ENCODE measurements around the gene PDE6A. TPM values are rescaled to one million over a fixed set of nuclear protein-coding genes. Genes with fewer than 3 reads are reported as not detected.

Gene PDE6A
- total and polyA plus RNA-seq, 2 of the 13 experiments (the other 11 are each of a cell fraction or from before 2014, with no cell fraction given): 0.01 TPM; not detected in 1

- TF ChIP-seq TFAP4 (IDR thresholded peaks at IDR 0.05; ENCODE audit: borderline replicate concordance, low read depth): no peak
- TF ChIP-seq KLF15 (CRISPR knock-in tag; IDR thresholded peaks at IDR 0.05; ENCODE audit: borderline replicate concordance): no peak
- no peak for TF ChIP-seq ZNF720 (CRISPR knock-in tag; IDR thresholded peaks at IDR 0.05)
- TF ChIP-seq ZFP62 (CRISPR knock-in tag; IDR thresholded peaks at IDR 0.05): no peak
These were observed 78.8 kb downstream of the PDE6A start (continued) for GRCh38 chr5:149865746-149866145.

GRCh38 chr5:149863830-149864229 is 80.8 kb downstream of the PDE6A start:
- intact Hi-C loops (cut with micrococcal nuclease; ENCODE audit: unreplicated experiment): no loop called here
- 34% methylated on average over 3 of the region's 3 CpGs for WGBS (ENCODE audit: low lambda C conversion rate)
- no peak for TF ChIP-seq SNAPC2 (CRISPR knock-in tag; IDR thresholded peaks at IDR 0.05)
- TF ChIP-seq ZNF335 (CRISPR knock-in tag; IDR thresholded peaks at IDR 0.05): no peak
- no peak for TF ChIP-seq HIC2 (CRISPR knock-in tag; IDR thresholded peaks at IDR 0.05; ENCODE audit: low read depth)
- TF ChIP-seq BRF2 (CRISPR knock-in tag; IDR thresholded peaks at IDR 0.05): no peak
- TF ChIP-seq ZBTB4 (CRISPR knock-in tag; IDR thresholded peaks at IDR 0.05; ENCODE audit: borderline replicate concordance): no peak
- no peak for TF ChIP-seq KAT2B (IDR thresholded peaks at IDR 0.05; ENCODE audit: borderline replicate concordance, low read depth, low read length)
- TF ChIP-seq PBX2 (CRISPR knock-in tag; IDR thresholded peaks at IDR 0.05): no peak
- TF ChIP-seq CCDC6 (CRISPR knock-in tag; IDR thresholded peaks at IDR 0.05): no peak
- TF ChIP-seq ZFX (CRISPR knock-in tag; IDR thresholded peaks at IDR 0.05; ENCODE audit: low read depth): no peak
- TF ChIP-seq PPARG (CRISPR knock-in tag; conservative IDR thresholded peaks at IDR 0.05): no peak

More at GRCh38 chr5:149863830-149864229, 80.8 kb downstream of the PDE6A start:
- Histone ChIP-seq H3K4me1 (ENCODE audit: insufficient read depth, low read length) (no peaks in the 10 kb centered on the region), H3K4me3 (replicated peaks in 1 of 3; ENCODE audit: insufficient read depth in 1 of 3, low read depth in 2 of 3, low read length in 3 of 3) (no peak overlapping the region), H4K20me1 (ENCODE audit: insufficient read depth, low read length) (no peaks in the 10 kb centered on the region), H3K9ac (ENCODE audit: insufficient read depth, low read depth, low read length) (no peak overlapping the region), H2AFZ (ENCODE audit: low read length) (no peak overlapping the region), H3K4me2 (ENCODE audit: low read depth, low read length) (no peak overlapping the region), H3K79me2 (ENCODE audit: insufficient read depth, low read length) (no peaks in the 10 kb centered on the region), H3K27me3 (ENCODE audit: control insufficient read depth in 1 of 2, insufficient read depth in 2 of 2, low read length in 2 of 2) (no peaks in the 10 kb centered on the region; a peak in 1 of 5 replicates), H3K9me3 (ENCODE audit: low read length) (no peaks in the 10 kb centered on the region), H3K36me3 (replicated peaks in 1 of 2; ENCODE audit: control insufficient read depth in 1 of 2, insufficient read depth in 2 of 2, low read length in 2 of 2) (no peaks in the 10 kb centered on the region), H3K27ac (ENCODE audit: extremely low read length, insufficient read depth, low read length) (no peak overlapping the region)
- ChIA-PET POLR2A (no interaction called here), CTCF (ENCODE audit: low intra/inter-chr PET ratio, low total read pairs) (no interaction called here)
- in situ Hi-C loops (cut with HindIII; ENCODE audit: extremely low pct_ligation_motif_present, low pct_unique_long_range_greater_than_20kb): no loop called here
- BruUV-seq (replicated peaks): no TSS peak
- ATAC-seq (no peak), DNase-seq (ENCODE audit: low spot score) (no peak), FAIRE-seq (no peak)
